Activated T-cell treated with anti-CD3 and anti-CD28 coated beads for 4 hours (primary cell): Measurements from ENCODE around the gene STX12.

Experiments
- DNase-seq: peaks from one replicate; pipeline ENCODE4 v3.0.0-alpha.2; 2020

STX12 gene

DNA sequence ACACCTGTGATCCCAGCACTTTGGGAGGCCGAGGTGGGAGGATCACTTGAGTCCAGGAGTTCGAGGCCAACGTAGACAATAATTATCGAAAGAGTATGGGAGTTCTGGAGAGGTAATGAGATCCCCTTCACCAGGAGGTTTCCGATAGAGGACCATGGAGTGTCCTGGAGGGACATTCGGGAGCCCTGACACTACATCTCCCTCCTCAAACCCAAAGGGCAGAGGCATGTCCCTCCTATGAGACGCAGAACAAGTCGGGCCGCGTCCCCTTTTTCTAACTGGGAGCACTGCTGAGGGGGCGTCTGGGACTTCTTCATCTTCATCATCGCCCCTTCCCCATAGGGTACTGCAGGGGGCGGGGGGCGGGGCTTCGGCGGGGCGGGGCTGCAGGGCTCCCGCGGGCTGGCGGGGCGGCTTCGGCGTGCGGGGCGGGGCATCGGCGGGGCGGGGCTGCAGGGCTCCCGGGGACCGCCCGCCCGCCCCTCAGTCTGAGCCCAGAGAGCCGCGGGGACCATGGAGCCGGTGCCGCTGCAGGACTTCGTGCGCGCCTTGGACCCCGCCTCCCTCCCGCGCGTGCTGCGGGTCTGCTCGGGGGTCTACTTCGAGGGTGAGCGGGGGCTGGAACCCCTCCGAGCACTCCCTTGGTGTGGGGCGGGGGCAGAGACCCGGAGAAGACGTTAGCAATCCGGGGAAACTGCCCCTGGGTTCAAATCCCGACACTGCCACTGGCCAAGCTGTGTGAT is 99.2 kb downstream of the STX12 start, which contains the start of gene THEMIS2:
THEMIS2 (plus strand) TSS at position 486 of the 743 bp plus-strand sequence; CDS start at position 514, 28 bp downstream.
- peak; percentile 74 for DNase-seq

- peak; percentile 7 for DNase-seq
These were observed 100.0 kb downstream of the STX12 start for GRCh38 chr1:27872802-27873551.

DNA sequence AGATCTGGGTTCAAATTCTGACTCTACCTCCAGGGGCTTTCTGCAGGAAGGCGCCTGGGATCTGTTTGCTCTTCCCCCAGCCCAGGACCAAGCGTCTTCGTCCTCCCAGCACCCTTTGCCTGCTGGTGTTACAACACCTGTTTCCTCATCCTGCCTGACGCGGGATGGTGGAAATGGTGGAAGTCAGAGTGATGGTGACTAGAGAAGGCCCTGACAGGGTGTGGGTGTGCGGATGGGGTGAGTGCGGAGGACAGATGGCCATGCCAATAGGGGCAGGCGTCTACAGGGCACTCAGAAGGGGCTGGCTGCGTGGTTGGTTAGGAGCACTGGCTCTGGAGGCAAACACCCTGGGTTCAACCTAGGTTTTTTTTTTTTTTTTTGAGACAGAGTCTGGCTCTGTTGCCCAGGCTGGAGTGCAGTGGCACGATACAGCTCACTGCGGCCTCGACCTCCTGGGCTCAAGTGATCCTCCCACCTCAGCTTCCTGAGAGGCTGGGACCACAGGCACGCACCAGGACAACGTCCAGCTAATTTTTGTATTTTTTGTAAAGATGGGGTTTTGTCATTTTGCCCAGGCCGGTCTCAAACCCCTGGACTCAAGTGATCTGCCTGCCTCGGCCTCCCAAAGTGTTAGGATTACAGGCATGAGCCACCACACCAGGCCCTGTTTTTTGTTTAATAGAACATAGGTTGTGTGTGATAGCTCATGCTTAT is 100.8 kb downstream of the STX12 start:
- DNase-seq: no peak
